Ovary (tissue), 9 donors: ENCODE results near the gene GNG2. TPM values are rescaled to one million over a fixed set of nuclear protein-coding genes. Genes with fewer than 3 reads are reported as not detected.

Experiments
- DNase-seq, 5 donors: peaks; one replicate each; pipeline ENCODE4 v3.0.0-alpha.2; 2019 to 2020
- H3K27ac ChIP-seq, 2 donors: fragments of 200-600 bp; one replicate each; pipeline versions ENCODE4 v1.5.1 to v1.8.0; 2019 to 2022
- H3K27me3 ChIP-seq: fragments of 200-600 bp; one replicate; pipeline ENCODE4 v1.8.0; 2022
- H3K36me3 ChIP-seq: fragments of 200-600 bp; sonication (generic); one replicate; pipeline ENCODE4 v1.5.1; 2019
- H3K4me1 ChIP-seq: one replicate; pipeline ENCODE4 v1.8.1; 2013; ENCODE audit warnings: mild to moderate bottlenecking, moderate library complexity; ENCODE audit not compliant: insufficient read depth
- H3K4me3 ChIP-seq: fragments of 200-600 bp; sonication (generic); one replicate; pipeline ENCODE4 v1.5.1; 2017
- H3K9me3 ChIP-seq, 2 donors: fragments of 200-600 bp in 1 of 2; sonication (generic) in 1 of 2; one replicate each; pipeline versions ENCODE4 v1.5.1 to v1.8.1; 2013 to 2019; ENCODE audit warnings: mild to moderate bottlenecking in 1 of 2, moderate library complexity in 1 of 2
- EP300 ChIP-seq: sonication (generic); formaldehyde crosslinking; IDR thresholded peaks from one replicate; pipeline ENCODE4 v1.6.1; 2017; ENCODE audit warnings: antibody characterized with exemption
- POLR2A ChIP-seq: fragments of 450-650 bp; IDR thresholded peaks from one replicate; pipeline ENCODE4 v1.6.1; 2017; ENCODE audit warnings: antibody characterized with exemption, mild to moderate bottlenecking, moderate library complexity
- WGBS, 3 donors: extraction: QIAGEN DNeasy Blood & Tissue Kit in 1 of 3; methylation state at CpG; one replicate each; pipeline versions ENCODE4 v1.1.5 to v1.1.7; 2013 to 2017; 5-methylcytosine and 5-hydroxymethylcytosine counted together
- intact Hi-C, 4 donors: fragments of 100-400 bp; cut with DNase I; formaldehyde crosslinking; loops; one replicate each; pipeline versions ENCODE4 v1.11.0 to v1.15.1; 2022 to 2023
- polyA plus RNA-seq, 2 donors: library from polyadenylated mRNA; stranded (reverse); fragments of 200-250 nt in 1 of 2; fragments of 350-450 nt in 1 of 2; fragmentation: Illumina TruSeq in 1 of 2; extraction: RNeasy Lipid Tissue Mini Kit (QIAGEN cat#74804) in 1 of 2; gene quantifications; one replicate each; pipeline ENCODE4 v1.2.3, GENCODE V29; 2013 to 2014
- total RNA-seq, 7 donors: library from RNA; depleted of rRNA in 2 of 7; stranded (reverse); fragments of >200 nt in 2 of 7; fragmentation: NEBNext Ultra II Directional in 3 of 7; extraction: Animal tissue kit (Norgen Biotek cat#: 25700) in 3 of 7; gene quantifications; one replicate each; pipeline versions ENCODE4 v1.1.0 to v1.2.4, GENCODE V29; 2016 to 2023
- TF ChIP-seq, protein P1 (sequence below), 3 donors: fragments of 450-650 bp in 2 of 3; fragments of 200-600 bp in 1 of 3; IDR thresholded peaks; one replicate each; pipeline versions ENCODE4 v1.5.1 to v1.8.0; 2016 to 2022; ENCODE audit warnings: antibody characterized with exemption in 3 of 3, mild to moderate bottlenecking in 1 of 3
- donor health status: DM: no; HTN: no; CAD: no; lungs with moderate emphysema.
- donor health status: DM: no; HTN: no; CAD: no.
- donor health status: Bipolar disorder and iron deficiency.
- donor health status: DM: yes; HTN: yes; CAD: no.
- donor health status: DM: no; HTN: no; CAD: no.
- donor health status: DM: yes; HTN: yes; CAD: no.

GNG2 gene
- total and polyA plus RNA-seq, 9 donors, result 9.4 to 29.4 (median 11.4) TPM

DNA sequence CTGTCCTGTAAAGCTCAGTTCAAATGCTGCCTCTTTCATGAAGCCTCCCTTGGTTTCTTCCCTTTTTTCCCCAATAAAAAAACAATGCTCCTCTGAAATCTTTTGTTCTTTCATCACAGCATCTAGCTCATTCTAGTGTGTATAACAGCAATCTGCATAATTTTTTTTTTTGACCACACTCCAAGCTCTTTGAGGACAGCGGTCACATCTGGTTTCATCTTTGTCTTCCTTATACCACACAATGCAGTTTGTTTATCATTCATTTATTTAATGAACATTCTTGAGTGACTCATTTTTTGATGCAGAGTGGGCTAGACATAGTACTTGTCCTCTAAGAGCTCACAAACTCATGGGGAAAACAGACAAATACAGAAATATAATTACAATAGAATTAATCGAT is 7.3 kb downstream of the GNG2 start:
- Histone ChIP-seq H3K27ac (no peak overlapping the region), H3K36me3 (no peaks in the 10 kb centered on the region), H3K9me3 (no peaks in the 10 kb centered on the region), H3K4me3 (no peak overlapping the region), H3K4me1 (peaks cover 6% of the 10 kb centered on the region), H3K27me3 (no peaks in the 10 kb centered on the region)
- intact Hi-C loops, result no loop called here
- no peak for DNase-seq
- TF ChIP-seq POLR2A, result no peak
- no peak for TF ChIP-seq EP300
- TF ChIP-seq, protein P1, sequence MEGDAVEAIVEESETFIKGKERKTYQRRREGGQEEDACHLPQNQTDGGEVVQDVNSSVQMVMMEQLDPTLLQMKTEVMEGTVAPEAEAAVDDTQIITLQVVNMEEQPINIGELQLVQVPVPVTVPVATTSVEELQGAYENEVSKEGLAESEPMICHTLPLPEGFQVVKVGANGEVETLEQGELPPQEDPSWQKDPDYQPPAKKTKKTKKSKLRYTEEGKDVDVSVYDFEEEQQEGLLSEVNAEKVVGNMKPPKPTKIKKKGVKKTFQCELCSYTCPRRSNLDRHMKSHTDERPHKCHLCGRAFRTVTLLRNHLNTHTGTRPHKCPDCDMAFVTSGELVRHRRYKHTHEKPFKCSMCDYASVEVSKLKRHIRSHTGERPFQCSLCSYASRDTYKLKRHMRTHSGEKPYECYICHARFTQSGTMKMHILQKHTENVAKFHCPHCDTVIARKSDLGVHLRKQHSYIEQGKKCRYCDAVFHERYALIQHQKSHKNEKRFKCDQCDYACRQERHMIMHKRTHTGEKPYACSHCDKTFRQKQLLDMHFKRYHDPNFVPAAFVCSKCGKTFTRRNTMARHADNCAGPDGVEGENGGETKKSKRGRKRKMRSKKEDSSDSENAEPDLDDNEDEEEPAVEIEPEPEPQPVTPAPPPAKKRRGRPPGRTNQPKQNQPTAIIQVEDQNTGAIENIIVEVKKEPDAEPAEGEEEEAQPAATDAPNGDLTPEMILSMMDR (IDR thresholded peaks at IDR 0.05), result no peak
- 93 to 95% (median 95%) methylated on average over 2 of the region's 2 CpGs for WGBS, 3 donors

DNA sequence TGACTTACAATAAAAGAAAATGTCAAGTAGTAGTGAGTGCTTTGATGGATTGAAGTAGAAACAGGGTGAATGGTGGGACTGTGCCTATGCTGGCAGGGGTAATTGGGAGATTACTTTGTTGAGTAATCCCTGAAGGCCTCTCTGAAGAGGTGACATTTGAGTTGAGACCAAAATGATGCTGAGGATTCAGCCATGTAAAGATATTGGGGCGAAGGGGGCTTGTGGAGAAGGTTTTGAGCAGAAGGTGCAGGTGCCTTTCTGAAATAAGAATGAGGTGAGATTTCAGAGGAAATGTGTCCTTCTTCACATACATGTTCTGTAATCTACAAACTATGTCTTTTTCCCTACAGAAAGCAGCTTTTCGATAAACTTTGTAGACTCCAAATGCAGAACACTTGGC is 8.0 kb downstream of the GNG2 start:
- intact Hi-C loops, result no loop called here
- 94 to 96% (median 94%) methylated on average over 2 of the region's 2 CpGs for WGBS, 3 donors
- Histone ChIP-seq H3K4me3 (no peak overlapping the region), H3K36me3 (no peaks in the 10 kb centered on the region), H3K27ac (no peak overlapping the region), H3K4me1 (peaks cover 5% of the 10 kb centered on the region), H3K27me3 (no peaks in the 10 kb centered on the region), H3K9me3 (no peaks in the 10 kb centered on the region)
- no peak for DNase-seq
- TF ChIP-seq, protein P1 (IDR thresholded peaks at IDR 0.05), result no peak
- TF ChIP-seq EP300, result no peak
- TF ChIP-seq POLR2A, result no peak

DNA sequence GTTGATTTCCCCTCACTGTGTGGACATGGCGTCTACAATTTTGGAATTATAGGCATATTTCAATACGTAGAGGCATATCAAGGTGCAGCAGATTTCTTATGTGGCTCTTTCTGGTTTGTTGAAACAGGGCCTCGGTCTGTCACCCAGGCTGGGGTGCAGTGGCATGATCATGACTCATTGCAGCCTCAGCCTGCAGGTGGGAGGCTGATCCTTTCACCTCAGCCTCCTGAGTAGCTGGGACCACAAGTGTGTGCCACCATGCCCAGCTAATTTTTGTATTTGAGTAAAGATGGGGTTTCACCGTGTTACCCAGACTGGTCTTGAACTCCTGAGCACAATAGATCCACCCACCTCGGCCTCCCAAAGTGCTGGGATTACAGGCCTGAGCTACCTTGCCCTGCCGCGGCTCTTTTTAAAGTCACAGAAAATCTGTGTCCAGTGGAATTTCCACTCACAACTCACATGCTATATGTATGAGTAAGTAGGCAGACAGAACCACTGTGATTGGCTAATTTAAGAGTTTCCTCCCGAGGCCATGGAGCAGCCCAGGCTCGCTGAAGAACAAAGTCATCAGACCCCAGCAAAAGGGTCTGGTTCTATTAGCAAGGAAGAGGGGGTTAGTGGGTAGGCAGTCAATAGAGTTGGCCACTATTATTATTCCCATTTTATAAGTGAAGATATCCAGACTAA is 9.1 kb downstream of the GNG2 start:
- H3K4me3 ChIP-seq, result no peak overlapping the region
- H3K27ac ChIP-seq, result no peak overlapping the region
- no peaks in the 10 kb centered on the region for H3K36me3 ChIP-seq
- no peak for DNase-seq
- TF ChIP-seq POLR2A (no peak), EP300 (no peak)
- TF ChIP-seq, protein P1 (IDR thresholded peaks at IDR 0.05), result no peak
- H3K9me3 ChIP-seq, result no peaks in the 10 kb centered on the region
- whole genome bisulfite sequencing, 3 donors, result 88 to 95% (median 92%) methylated on average over 9 of the region's 9 CpGs
- H3K4me1 ChIP-seq, result peaks cover 5% of the 10 kb centered on the region
- H3K27me3 ChIP-seq, result no peaks in the 10 kb centered on the region
- intact Hi-C loops, result loop anchor here in 1 of 4 donors (10.0 kb wide), 1 partner anchor 105 kb away; no protein-coding TSS in a partner anchor

DNA sequence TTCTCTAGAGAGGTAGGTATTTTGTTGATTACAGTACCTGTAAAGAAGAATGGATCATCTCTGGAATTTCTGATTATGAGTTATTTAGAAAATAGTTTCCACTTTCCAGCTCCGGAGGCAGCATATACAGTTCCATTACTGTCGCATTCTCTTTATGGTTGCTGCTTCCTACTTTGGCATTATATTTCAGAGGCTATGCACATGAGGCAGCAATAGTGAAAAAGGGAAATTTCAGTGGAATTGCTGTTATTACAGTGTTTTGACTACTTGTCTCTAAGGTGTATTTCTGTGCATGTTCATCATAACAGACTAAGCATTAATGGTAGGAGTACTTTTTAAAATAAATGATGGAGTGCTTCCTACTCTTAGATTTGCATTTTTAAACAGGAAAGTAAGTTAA is 10.2 kb downstream of the GNG2 start:
- no peak for TF ChIP-seq POLR2A
- no peak for TF ChIP-seq EP300
- TF ChIP-seq, protein P1 (IDR thresholded peaks at IDR 0.05), result no peak
- intact Hi-C loops, result loop anchor here in 1 of 4 donors (10.0 kb wide), 1 partner anchor 104 kb away; no protein-coding TSS in a partner anchor
- H3K36me3 ChIP-seq, result no peaks in the 10 kb centered on the region
- no peak for DNase-seq
- H3K4me1 ChIP-seq, result peaks cover 5% of the 10 kb centered on the region
- H3K4me3 ChIP-seq, result no peak overlapping the region
- H3K9me3 ChIP-seq, result no peaks in the 10 kb centered on the region
- no peaks in the 10 kb centered on the region for H3K27me3 ChIP-seq
- H3K27ac ChIP-seq, result no peak overlapping the region
- WGBS, 3 donors, result 88 to 94% (median 89%) methylated on average over 2 of the region's 2 CpGs
